GM12892 (cell line): ENCODE measurements around the gene CATSPERB.

ENCODE experiments used
- POLR2A ChIP-seq: IDR thresholded peaks from 2 replicates; pipeline ENCODE4 v1.6.1; 2011; ENCODE audit warnings: low read depth, low read length, control low read depth
- POLR2AphosphoS5 ChIP-seq: IDR thresholded peaks from 2 replicates; pipeline ENCODE4 v1.6.1; 2011; ENCODE audit warnings: low read depth, low read length, control low read depth
- TAF1 ChIP-seq: IDR thresholded peaks from 2 replicates; pipeline ENCODE4 v1.6.1; 2011; ENCODE audit warnings: low read depth, mild to moderate bottlenecking, control low read depth, low read length, borderline replicate concordance

GRCh38 chr14:91607322-91608047 is 124.4 kb downstream of the CATSPERB start:
- TF ChIP-seq POLR2A (no peak), POLR2AphosphoS5 (no peak), TAF1 (no peak)
